GM18507 (cell line): ENCODE results near the gene TM9SF4.

ENCODE experiments used
- DNase-seq: peaks from one replicate; pipeline ENCODE4 v3.0.0; 2011; ENCODE audit warnings: low read depth; ENCODE audit not compliant: insufficient read length; ENCODE audit errors: extremely low spot score
- FAIRE-seq: peaks from 2 replicates; lab custom pipeline; 2011; peaks lifted over from hg19 to GRCh38; lab: Jason Lieb, UNC

The TM9SF4 gene, protein sequence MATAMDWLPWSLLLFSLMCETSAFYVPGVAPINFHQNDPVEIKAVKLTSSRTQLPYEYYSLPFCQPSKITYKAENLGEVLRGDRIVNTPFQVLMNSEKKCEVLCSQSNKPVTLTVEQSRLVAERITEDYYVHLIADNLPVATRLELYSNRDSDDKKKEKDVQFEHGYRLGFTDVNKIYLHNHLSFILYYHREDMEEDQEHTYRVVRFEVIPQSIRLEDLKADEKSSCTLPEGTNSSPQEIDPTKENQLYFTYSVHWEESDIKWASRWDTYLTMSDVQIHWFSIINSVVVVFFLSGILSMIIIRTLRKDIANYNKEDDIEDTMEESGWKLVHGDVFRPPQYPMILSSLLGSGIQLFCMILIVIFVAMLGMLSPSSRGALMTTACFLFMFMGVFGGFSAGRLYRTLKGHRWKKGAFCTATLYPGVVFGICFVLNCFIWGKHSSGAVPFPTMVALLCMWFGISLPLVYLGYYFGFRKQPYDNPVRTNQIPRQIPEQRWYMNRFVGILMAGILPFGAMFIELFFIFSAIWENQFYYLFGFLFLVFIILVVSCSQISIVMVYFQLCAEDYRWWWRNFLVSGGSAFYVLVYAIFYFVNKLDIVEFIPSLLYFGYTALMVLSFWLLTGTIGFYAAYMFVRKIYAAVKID

DNA sequence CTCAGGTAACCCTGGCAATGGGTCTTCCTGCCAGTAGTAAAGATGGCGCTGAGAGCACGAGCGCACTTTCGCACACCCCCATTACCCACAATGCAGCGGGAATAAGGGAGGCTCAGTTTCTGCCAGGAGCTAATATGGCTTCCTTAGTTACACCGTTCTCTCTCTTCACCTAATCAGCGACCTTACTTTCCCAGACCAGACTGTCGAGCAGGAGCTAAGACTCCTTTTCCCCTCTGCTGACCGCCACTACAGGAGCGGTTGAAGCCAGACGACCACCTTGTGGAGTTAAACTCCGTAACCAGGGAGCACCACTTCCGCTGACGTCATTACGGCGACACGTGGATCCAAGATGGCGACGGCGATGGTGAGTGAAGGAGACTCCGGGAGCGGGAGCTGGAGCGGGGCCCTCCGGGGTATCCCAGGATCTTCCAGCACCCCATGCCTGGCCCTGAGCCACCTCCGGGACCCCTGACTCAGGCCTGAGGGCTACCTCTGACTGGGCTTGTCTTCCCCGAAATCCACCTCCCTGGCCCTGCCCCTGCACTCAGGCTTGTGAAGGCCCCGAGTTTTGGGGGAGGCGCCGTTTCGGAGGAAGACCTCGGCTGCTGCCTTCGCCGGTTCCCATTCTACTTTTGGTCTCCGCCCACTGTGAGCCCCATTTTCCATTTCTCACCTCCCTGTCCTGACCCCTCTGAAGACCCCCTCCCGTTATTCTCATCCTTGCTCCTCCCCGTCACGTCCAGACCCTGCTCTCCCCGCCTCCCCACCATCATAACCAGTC is at the start of gene TM9SF4:
TSS of gene TM9SF4 (plus strand) at position 323 of the 781 bp plus-strand sequence. CDS start at position 350, 27 bp downstream.
- peak; percentile 90 for FAIRE-seq

DNA sequence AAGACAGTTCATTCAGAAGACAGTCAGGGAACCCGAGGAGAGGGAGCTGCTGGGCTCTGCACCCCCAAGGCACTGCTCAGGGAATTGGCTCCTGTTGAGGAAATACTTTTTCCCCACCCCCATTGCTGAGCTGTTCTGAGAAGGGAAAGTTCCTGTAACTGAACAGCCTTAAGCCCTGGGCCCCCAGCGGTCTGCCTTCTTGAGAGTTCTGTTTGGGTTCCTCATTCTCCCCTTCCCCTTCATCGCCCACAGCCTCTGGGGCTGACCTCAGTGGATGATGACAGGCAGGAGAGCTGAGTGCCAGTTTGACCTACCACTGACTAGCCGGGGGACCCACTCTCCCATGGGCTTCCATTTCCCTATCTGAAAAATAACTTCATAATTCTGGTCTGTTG is 46.7 kb upstream of the TM9SF4 start:
- FAIRE-seq = no peak
- no peak for DNase-seq

More for the DNA sequence above, at the start of gene TM9SF4:
- DNase-seq = peak; percentile 83

DNA sequence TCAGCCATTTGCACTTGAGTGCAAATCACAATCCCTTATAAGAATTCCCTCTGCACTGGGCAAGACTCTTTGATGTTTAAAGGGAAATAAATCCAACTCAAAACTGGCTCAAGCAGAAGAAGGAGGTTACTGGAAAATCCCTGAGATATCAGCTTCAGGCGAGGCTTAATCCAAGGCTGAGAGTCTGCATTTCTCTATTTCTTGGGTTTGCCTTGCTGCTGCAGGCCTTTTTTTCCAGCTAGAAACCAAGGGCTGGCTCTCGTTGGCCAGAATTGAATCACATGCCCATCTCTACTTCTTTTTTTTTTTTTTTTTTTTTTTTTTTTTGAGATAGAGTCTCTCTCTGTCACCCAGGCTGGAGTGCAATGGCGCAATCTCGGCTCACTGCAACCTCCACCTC is 45.8 kb upstream of the TM9SF4 start:
- DNase-seq (no peak), FAIRE-seq (no peak)

DNA sequence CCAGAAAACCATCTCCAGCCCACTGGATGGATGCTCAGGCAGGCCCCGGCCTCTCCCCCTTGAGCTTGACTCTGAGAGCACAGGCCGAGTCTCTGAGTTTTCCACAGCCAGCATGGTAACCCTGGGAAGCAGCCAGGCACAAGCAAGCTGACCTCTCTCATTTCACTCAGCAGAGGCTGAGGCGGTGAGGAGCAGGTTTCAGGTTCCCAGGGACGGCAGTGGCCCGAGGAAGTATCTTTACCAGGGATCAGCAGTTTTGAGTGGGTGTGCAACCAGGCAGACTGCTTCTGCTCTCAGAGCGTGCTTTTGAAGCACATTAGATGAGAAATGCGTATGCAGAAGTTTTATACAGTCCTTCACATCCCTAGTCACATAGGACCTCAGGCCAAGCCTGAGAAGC is 44.8 kb upstream of the TM9SF4 start:
- DNase-seq (no peak), FAIRE-seq (peak; percentile 39)

DNA sequence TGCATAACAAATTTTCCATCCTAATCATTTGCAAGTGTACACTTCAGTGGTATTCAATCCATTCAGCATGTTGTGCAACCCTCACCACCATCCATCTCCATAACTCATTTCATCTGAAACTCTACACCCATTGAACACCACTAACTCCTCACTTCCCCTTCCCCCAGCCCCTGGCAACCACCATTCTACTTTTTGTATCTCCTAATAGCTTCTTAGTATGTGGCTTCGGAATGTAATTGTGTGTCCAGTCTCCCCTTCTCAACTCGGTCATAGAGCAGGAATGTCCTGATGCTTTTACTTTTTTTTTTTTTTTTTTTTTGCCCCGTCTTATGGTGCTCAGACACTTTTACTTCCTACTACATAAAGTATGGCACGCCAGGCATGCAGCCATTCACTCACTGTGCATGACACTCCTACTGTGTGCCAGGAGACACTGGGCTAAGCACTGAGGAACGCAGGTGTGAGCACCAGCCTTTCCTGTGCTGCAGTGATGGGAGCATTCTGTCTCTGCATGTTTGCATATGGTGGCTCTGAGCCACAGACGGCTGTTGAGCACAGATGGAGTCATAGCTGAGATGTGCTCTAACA is 42.2 kb upstream of the TM9SF4 start:
- DNase-seq (no peak), FAIRE-seq (no peak)

DNA sequence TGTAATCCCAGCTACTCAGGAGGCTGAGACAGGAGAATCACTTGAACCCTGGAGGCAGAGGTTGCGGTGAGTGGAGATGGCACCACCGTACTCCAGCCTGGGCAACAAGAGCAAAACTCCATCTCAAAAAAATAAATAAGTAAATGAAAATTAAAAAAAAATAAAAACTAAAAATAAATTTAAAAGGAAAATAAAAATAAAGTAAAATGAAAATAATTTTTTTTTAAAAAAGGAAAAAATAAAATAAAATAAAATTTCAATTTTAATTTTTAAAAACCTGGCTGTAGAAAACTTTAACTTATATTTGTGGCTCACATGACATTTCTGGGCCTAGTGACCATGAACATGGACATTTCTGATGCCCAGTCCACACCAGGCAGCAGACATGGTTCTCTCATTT is 41.3 kb upstream of the TM9SF4 start:
- DNase-seq (no peak), FAIRE-seq (no peak)

DNA sequence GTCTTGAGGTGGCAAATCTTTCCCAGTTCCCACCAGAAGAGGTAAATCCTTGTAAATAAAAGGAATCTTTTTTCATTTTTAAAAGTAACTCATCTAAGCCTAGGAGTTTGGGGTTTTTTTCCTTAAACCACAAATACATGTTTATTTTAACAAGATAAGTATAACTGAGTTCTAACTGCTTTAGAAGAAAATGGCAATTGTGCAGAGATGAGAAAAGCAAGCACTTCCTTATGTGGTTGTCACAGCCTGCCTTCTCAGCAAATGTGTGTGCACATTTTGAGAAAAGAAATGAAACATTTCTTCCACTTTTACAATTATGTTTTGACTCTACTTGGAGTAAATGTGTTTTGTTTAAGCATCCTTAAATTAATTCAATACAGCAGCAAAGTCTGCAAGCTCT is 39.8 kb upstream of the TM9SF4 start:
- DNase-seq (no peak), FAIRE-seq (no peak)

DNA sequence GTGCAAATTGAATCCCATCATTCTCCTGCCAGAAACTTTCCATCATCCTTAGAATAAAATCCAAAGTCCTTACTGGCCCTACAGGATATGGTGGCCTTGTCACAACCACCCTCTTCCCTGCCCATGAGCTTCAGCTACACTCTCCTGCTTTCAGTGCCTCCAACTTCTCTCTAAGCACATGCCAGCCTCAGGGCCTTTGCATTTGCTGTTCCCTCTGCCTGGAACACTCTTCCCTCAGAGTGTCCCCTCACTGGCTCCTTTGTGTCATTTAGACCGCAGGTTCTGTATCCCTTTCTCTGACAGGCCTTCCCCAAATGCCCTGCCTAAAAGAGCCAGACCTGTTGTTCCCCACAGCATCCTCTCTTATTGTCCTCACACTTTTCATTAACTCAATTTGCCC is 39.2 kb upstream of the TM9SF4 start:
- DNase-seq (no peak), FAIRE-seq (no peak)

DNA sequence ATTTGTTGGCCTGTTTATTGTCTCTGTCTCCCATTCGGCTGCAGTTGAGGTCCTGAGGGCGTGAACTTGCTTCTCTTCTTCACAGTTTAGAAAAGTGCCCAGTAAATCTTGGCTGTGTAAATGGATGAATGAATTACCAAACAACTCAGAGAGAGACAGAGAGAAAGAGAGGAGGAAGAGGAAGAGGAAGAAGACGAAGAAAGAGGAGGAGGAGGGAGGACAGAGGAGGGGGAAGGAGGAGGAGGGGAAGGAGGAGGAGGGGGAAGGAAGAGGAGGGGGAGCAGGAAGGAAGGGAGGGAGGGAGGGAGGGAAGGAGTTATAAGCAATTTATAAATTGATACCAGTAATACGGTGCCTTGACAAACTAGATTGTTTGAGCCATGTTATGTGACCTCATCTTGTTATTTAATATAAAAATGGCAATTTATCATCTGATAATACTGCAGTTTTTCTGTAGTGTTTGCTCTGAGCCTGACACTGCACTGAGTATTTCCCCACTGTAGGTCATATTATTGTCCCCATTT is 38.8 kb upstream of the TM9SF4 start:
- no peak for FAIRE-seq
- DNase-seq = no peak

DNA sequence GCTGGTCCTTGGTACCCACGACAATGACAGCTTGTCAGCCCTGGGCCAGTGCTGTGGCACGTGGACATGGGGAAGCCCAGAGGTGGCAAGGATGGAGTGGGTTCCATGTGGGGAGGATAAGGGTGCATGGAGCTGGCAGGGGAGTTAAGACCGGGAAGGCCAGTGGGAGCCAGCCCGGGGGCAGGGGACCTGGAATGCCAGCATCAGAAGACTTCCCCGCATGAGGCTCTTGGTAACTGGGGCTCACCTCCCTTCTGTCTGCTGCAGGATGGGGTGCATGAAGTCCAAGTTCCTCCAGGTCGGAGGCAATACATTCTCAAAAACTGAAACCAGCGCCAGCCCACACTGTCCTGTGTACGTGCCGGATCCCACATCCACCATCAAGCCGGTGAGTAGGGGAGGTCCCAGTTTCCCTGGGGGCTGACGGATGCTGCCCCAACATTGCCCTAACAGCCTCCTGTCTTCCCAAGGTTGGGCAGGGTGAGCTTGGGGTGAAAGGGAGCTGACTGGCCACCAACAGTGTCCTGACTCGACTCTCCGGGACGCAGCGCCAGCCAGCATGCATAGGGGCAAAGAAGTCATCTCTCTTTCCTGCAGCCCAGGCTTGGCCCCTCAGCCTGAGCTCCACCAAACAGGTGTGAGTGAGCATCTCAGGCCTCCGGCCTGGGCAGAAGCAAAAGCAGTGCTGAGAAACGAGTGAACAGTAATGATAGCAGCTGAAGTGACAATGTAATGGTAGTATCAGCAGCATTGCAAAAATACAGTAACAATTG is 37.9 kb upstream of the TM9SF4 start:
- DNase-seq (no peak), FAIRE-seq (no peak)

DNA sequence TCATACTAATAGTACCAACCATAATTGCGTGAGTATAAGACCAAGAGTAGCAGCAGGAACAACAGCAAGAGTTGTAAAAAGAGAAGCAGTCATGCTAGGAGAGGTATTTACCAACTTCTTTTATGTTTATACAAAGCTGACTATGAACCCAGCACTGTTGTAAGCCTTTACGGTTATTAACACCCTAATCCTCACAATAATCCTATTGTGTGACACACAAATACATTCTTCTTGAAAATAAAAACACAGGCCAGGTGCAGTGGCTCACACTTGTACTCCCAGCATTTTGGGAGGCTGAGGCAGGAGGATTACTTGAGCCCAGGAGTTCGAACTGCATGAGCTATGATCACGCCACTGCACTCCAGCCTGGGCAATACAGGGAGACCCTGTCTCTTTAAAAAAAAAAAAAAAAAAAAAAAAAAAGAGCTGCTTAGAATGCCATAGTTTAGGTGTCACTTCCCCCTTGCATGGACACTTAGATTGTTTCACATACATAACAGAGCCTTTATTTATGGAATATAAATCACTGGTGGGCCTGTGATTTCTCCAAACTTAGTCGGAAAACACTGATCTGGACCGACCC is 37.3 kb upstream of the TM9SF4 start:
- no peak for FAIRE-seq
- DNase-seq = no peak

DNA sequence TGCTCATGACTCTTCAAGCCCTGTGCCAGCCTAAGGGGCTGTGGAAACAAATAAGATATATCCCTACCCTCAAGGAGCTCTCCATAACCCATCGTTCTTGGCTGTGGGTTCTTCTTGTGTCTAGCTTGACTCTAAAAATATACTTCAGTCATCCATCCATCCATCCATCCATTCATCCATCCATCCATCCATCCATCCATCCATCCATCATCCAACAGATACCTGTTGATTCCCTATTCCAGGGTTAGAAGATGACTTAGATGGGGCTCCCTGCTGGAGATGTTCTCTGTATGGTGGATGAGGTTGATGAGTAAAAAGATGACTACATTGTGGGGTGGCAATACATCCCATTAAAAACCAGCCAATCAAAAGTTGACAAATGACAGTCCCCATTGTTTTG is 34.0 kb upstream of the TM9SF4 start:
- no peak for DNase-seq
- FAIRE-seq = no peak

DNA sequence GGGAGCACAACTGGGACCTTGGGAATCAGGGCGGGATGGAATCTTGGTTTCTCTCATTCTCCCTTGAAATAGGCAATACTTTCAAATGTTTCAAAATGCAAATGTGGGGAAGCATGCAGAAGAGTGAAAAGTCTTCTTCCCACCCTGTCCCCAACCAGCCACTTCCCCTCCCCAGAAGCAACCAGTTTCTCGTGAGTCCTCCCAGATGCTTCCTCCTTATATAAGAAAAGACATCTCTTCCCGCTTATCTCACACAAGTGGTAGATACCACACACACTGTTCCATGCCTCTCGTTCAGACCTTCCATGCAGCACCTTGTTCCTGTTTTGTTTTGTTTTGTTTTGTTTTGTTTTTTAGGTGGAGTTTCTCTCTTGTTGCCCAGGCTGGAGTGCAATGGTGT is 32.3 kb upstream of the TM9SF4 start:
- no peak for FAIRE-seq
- DNase-seq = no peak

DNA sequence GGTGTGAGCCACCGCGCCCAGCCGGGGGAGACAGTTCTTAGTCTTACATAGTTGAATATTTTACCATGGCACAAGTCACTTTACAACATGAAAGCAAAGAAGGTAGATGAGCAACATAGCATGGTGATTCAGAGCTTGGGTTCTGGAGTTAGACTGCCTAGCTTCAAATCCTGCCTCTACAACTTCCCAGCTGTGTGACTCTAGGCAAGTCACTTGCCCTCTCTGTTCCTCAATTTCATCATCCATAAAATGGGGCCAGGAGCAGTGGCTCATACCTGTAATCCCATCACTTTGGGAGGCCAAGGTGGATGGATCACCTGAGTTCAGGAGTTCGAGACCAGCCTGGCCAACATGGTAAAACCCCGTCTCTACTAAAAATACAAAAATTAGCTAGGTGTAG is 31.2 kb upstream of the TM9SF4 start:
- DNase-seq = no peak
- no peak for FAIRE-seq

DNA sequence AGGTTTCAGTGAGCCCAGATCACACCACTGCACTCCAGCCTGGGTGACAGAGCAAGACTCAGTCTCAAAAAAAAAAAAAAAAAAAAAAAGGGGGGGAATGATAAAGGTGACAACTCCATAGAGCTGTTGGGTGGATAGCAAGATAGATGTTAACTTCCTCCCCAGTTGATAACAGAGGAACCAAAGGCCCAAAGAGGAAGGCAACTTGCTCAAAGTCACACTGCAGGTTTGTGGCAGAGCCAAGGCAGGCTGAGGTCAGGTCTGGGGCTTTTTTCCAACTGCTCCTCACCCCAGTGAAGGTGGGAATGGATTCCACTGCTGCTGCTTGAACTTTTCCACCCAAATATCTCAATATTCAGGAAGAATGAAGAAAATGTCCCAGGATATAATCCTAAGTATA is 30.7 kb upstream of the TM9SF4 start:
- FAIRE-seq = no peak
- no peak for DNase-seq

DNA sequence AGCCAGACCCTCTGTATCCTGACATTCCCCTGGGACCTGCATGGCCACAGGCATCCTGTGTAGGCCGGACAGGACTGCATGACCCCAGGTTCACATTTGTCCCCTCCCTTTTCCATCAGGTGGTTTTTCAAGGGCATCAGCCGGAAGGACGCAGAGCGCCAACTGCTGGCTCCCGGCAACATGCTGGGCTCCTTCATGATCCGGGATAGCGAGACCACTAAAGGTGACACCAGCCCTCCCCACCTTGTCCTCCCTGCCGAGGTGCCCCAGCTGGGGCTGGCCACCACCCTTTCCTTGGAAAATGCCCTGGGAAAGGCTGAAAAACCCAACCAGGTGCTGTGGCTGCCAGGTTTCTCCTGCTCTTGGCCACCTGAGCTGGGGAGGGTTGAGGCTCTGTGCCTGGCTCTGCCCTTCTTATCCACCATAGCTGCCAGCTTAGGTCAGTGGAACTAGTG is 29.8 kb upstream of the TM9SF4 start:
- no peak for FAIRE-seq

DNA sequence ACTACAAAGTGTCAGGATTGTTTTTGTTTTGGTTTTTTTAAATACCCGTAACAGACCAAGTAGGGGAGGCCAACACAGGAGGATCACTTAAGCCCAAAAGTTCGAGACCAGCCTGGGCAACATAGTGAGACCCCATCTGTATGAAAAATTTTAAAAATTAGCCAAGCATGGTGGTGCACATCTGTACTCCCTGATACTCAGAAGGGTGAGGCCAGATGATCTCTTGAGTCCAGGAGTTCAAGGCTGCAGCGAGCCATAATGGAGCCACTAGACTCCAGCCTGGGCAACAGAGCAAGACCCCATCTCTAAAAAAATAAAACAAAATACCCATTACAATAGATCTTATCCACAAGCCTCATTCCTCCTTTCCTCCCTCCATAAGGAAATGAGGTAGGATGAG is 28.7 kb upstream of the TM9SF4 start:
- FAIRE-seq = no peak

More for the DNA sequence above, 29.8 kb upstream of the TM9SF4 start:
- no peak for DNase-seq

DNA sequence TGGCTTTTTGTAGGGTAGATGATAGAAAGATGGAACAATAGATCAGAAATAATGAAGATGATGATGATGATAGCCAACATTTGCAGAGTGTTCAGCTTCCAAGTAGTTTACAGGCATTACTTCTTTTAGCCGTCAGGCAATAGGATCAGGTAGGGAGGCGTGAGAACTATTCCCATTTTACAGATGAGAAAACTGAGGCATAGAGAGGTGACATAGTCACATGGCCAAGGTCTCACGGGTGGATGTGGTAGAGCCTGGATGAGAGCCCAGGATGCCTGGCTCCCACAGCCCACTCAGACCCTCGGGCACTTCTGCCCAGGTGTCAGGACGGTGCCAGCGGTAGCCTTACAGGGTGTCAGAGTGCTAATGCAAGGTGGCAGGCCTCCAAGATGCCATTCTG is 26.0 kb upstream of the TM9SF4 start:
- FAIRE-seq = no peak

More for the DNA sequence above, 28.7 kb upstream of the TM9SF4 start:
- DNase-seq = no peak

DNA sequence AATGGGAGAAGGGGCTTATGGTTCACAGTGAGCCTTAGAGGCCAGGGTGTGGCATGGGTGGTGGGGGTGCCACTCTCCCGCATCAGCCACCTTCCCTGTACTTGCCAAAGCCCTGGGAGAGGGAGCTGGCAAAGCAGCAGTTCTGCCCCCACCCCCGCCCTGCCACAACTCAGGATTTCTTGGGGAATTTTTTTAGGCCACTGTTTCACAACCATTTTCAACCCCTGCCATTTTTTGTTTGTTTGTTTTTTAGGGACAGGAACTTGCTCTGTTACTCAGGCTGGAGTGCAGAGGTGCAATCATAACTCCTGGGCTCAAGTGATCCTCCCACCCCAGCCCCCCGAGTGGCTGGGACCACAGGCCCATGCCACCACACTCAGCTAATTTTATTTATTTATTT is 22.4 kb upstream of the TM9SF4 start:
- FAIRE-seq = no peak

More for the DNA sequence above, 26.0 kb upstream of the TM9SF4 start:
- no peak for DNase-seq

More for the DNA sequence above, 22.4 kb upstream of the TM9SF4 start:
- DNase-seq = no peak
